GM19099 (cell line): ENCODE results near the gene NR2F1.

Source experiments
- POLR2A ChIP-seq: IDR thresholded peaks from 3 replicates; pipeline ENCODE4 v1.6.1; 2011; ENCODE audit warnings: low read depth; ENCODE audit not compliant: insufficient read length; ENCODE audit errors: extremely low read depth

Gene NR2F1

GRCh38 chr5:93582677-93583438 is at the start of gene NR2F1:
NR2F1 (plus strand) TSS chr5:93583222; CDS start chr5:93585024, 1,802 bp downstream.
- TF ChIP-seq POLR2A: no peak

DNA sequence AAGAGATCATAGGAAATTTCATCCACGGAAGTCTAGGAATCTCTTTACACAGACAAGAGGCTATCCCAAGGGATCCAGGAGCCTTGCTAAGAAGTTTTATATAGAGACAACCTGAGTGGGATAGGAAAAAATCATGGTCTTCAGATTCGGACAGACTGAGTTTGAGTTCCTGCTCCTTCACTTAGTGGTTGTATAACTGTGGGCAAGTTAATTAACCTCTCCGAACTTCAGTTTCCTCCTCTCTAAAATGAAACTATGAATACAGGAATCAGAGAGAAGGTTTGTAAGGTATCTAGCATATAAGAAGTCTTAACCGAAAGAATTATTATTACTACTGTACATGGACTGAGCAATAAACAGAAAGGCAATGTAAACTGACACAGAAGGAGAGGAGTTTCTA is 37.1 kb upstream of the NR2F1 start:
- no peak for TF ChIP-seq POLR2A

DNA sequence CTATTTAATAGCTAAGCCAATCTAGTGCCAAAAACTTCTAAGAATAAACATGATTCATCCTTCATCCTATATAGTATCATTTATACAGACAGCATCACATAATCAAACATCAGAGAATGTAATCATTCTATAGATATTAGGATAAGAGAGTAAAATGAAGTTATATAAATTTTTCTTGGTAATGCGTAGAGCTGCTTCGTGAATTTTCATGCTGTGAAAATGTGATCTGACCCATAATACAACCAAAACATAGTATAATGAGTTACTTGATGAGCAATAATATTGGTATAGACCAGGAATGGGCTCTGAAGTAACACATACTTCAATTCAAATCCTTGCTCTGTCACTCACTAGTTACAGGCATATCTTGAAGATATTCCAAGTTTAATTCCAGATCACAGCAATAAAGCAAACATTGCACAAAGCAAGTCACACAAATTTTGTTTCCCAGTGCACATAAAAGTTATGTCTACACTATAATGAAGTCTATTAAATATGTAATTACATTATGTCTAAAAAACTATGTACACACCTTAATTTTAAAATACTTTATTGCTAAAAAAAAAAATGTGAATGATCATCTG is 25.9 kb upstream of the NR2F1 start:
- TF ChIP-seq POLR2A: no peak

DNA sequence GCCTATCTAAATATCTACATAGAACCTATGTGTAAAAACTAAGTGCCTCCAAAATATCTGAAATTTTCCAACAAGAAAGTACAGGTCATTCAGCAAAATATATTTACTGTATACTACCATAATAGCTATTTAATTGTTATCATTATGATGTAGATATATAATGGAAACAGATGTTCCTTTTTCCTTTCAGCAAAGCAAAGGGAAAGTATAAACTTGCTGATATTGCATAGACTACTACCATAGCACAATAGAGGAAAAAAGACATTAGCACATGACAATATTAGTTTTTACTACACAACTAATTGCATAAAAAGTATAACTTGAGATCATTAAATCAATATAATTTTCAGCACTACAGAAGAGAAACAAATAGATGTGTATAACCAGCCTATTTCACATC is 16.9 kb upstream of the NR2F1 start:
- TF ChIP-seq POLR2A: no peak

DNA sequence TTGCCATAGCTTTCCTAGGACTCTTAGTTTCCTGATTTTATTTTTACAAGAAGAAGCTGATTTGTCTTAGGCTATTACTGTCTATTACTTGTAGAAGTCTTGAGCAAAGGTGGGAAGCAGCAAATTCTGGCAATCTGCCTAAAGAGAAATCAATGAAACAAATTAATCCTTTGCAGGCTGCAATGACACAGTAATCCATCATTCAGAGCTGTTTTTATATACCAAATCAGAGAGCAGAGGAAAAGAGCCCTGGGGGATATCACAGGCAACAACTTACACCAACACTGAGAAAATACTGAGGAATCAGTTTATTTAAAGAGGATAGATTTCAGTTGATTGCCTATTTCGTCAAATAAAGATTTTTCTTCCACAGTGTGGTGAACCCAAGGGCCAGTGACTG is 15.6 kb upstream of the NR2F1 start:
- TF ChIP-seq POLR2A: no peak

- no peak for TF ChIP-seq POLR2A
Measured at GRCh38 chr5:93569300-93570160, 13.5 kb upstream of the NR2F1 start.

GRCh38 chr5:93570294-93571113 is 12.5 kb upstream of the NR2F1 start:
- no peak for TF ChIP-seq POLR2A

- TF ChIP-seq POLR2A: no peak
Measured at GRCh38 chr5:93571114-93571949, 11.7 kb upstream of the NR2F1 start.

GRCh38 chr5:93572101-93572607 is 10.9 kb upstream of the NR2F1 start:
- no peak for TF ChIP-seq POLR2A

- TF ChIP-seq POLR2A: no peak
Measured at GRCh38 chr5:93572608-93573353, 10.2 kb upstream of the NR2F1 start.

DNA sequence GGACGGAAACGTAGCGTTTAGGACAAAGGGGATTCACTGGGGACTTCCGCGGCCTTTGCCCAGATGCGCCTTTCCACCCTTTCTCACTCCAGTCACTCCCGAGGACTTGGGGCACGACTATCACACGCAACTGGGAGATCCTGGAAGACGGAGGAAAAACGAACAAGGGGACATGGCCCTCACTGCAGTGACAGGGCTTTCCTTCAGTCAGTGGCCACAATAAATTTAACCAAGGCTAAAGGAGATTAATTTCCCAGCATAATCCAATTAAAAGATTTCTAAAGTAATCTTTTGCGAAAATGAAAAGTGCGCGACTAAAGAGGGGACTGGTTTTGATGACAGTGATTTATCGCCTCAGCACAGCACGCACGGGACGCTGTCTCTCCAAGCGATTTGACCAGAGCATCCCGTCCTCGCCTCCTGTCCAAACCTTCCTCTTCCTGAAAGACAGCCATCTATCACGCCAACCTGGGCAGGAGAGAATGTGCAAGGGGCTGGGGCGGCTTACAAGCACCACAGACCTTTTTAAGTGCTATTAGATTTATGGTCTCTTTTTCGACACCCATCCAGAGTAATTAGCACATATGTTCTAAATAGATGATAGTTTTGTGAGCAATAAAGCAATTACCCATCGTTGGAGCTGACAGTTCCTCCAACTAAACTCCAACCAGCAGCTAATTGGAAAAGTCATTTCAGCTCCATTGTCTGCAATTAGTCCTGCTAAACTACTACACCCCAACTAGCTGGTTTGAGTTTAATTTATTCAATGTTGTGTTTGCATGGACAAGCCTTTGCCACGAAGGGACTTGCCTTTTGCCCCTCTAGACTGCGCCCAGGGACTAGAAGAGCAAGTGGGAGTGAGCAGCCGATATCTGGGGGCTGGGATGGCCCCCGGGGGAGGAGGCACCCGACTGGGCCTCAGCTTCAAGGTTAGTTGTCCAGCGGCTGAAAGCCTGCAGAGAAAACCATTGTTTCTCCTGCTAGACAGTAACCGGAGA is 9.4 kb upstream of the NR2F1 start:
- TF ChIP-seq POLR2A: no peak

DNA sequence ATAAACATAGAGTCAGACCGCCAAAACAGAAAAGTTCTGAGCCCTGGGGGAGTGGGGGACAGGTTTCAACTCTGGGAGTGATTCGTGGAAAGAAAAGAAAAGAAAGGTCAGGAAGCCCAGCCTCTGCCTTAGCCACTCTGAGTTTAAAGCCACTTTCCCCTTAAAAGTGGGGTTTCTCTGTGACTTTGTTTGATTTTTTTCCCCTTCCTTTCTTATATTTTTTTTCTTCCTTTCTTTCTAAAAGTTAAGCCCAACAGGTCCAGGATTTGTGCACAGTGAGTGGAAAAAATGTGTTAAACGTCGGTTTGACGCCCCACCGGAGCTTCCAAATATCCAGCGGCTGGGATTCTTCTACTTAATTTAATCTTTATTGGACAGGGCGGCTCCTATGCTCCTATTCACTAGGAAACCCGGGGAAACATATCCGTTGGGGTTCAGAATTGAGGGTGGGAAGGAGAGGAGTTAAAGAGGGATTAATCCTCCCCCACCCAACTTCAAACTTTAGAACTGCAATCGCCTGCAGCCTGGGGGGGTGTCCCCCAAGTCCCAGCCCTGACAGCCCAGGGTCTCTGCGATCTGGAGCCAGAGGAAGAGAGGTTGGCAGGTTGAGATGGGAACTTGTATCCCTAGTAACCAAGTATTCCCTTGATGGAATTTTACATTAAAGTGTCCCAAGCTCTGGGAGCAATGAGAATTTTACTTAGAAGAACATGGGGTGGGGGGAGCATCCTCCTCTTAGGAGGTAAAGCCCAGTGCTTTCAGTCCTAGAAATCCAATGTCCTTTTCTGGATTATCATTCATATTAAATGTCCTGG is 8.3 kb upstream of the NR2F1 start:
- TF ChIP-seq POLR2A: no peak
